Body of pancreas (tissue), 4 donors: Measurements from ENCODE around the gene CDC20B. TPM values are rescaled to one million over a fixed set of nuclear protein-coding genes. Genes with fewer than 3 reads are reported as not detected.

Experiments
- ATAC-seq: fragments of 150-250 bp; one replicate; pipeline ENCODE4 v1.9.1; 2016
- DNase-seq, 4 donors: peaks; one replicate each; pipeline ENCODE4 v3.0.0-alpha.2; 2019
- H3K27ac ChIP-seq, 4 donors: fragments of 200-600 bp; sonication (generic); 1 replicate in 3 of 4; 2 replicates in 1 of 4; pipeline versions ENCODE4 v1.5.1 to v1.6.1; 2016 to 2019; ENCODE audit warnings: mild to moderate bottlenecking in 1 of 4, mixed read lengths in 1 of 4, moderate library complexity in 1 of 4
- H3K27me3 ChIP-seq, 2 donors: fragments of 200-600 bp; sonication (generic); one replicate each; pipeline ENCODE4 v1.6.0; 2016; ENCODE audit warnings: mild to moderate bottlenecking in 1 of 2
- H3K36me3 ChIP-seq, 2 donors: fragments of 200-600 bp; sonication (generic); replicated peaks in 1 of 2; 2 replicates each; pipeline ENCODE4 v1.5.1; 2016; ENCODE audit warnings: low read depth in 2 of 2; ENCODE audit not compliant: insufficient read depth in 1 of 2
- H3K4me1 ChIP-seq: fragments of 200-600 bp; sonication (generic); one replicate; pipeline ENCODE4 v1.6.0; 2016
- H3K4me3 ChIP-seq, 2 donors: fragments of 200-600 bp; sonication (generic); 1 replicate in 1 of 2; 2 replicates in 1 of 2; pipeline ENCODE4 v1.5.1; 2016 to 2019
- H3K9me3 ChIP-seq, 3 donors: fragments of 200-600 bp; sonication (generic); 1 replicate in 2 of 3; 2 replicates in 1 of 3; pipeline ENCODE4 v1.5.1; 2016
- POLR2A ChIP-seq, 3 donors: fragments of 450-650 bp; IDR thresholded peaks; one replicate each; pipeline ENCODE4 v1.6.1; 2016; ENCODE audit warnings: antibody characterized with exemption in 3 of 3, mild to moderate bottlenecking in 2 of 3
- WGBS, 2 donors: methylation state at CpG; one replicate each; pipeline ENCODE4 v1.1.5; 2017; 5-methylcytosine and 5-hydroxymethylcytosine counted together
- intact Hi-C: fragments of 100-400 bp; cut with DNase I; formaldehyde crosslinking; loops from one replicate; pipeline ENCODE4 v1.15.1; 2023
- total RNA-seq, 2 donors: library from RNA; depleted of rRNA; stranded (reverse); fragments of >200 nt; gene quantifications; one replicate each; pipeline ENCODE4 v1.1.0, GENCODE V29; 2016
- TF ChIP-seq, protein P1 (sequence below), 7 experiments: fragments of 450-650 bp in 4 of 7; fragments of 200-600 bp in 3 of 7; sonication (generic) in 3 of 7; IDR thresholded peaks; one replicate each; pipeline ENCODE4 v1.5.1; 2016 to 2019; ENCODE audit warnings: antibody characterized with exemption in 7 of 7

CDC20B gene
- total RNA-seq, 2 donors from 2014 or later = not detected

DNA sequence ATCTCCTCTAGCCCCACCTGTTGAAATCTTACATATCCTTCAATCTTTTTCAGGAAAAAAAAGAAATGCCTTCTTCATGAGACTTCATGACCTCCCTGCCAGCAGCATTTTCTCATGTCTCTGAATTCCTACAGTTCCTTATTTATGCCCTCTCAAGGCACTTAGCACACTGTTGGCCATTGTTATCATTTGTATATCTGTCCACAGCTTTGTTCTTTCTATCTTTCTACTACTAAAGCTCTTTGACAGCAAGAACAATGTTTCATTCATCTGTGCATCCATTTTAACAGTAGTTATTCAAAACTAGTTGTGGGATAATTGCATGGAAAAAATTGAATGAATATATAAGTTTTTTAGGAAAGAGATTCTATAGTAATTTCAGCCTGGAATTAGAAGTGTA lies 91.4 kb downstream of the CDC20B start:
- Histone ChIP-seq H3K4me3 (no peak overlapping the region), H3K27me3 (no peaks in the 10 kb centered on the region), H3K27ac (no peak overlapping the region), H3K9me3 (peaks cover 0 to 5% (median 0%) of the 10 kb centered on the region in 3 donors), H3K36me3 (no peaks in the 10 kb centered on the region), H3K4me1 (no peaks in the 10 kb centered on the region)
- ATAC-seq (no peak), DNase-seq (no peak)
- intact Hi-C loops = no loop called here
- TF ChIP-seq, protein P1, sequence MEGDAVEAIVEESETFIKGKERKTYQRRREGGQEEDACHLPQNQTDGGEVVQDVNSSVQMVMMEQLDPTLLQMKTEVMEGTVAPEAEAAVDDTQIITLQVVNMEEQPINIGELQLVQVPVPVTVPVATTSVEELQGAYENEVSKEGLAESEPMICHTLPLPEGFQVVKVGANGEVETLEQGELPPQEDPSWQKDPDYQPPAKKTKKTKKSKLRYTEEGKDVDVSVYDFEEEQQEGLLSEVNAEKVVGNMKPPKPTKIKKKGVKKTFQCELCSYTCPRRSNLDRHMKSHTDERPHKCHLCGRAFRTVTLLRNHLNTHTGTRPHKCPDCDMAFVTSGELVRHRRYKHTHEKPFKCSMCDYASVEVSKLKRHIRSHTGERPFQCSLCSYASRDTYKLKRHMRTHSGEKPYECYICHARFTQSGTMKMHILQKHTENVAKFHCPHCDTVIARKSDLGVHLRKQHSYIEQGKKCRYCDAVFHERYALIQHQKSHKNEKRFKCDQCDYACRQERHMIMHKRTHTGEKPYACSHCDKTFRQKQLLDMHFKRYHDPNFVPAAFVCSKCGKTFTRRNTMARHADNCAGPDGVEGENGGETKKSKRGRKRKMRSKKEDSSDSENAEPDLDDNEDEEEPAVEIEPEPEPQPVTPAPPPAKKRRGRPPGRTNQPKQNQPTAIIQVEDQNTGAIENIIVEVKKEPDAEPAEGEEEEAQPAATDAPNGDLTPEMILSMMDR (IDR thresholded peaks at IDR 0.05) = no peak
- no peak for TF ChIP-seq POLR2A (IDR thresholded peaks at IDR 0.05)

DNA sequence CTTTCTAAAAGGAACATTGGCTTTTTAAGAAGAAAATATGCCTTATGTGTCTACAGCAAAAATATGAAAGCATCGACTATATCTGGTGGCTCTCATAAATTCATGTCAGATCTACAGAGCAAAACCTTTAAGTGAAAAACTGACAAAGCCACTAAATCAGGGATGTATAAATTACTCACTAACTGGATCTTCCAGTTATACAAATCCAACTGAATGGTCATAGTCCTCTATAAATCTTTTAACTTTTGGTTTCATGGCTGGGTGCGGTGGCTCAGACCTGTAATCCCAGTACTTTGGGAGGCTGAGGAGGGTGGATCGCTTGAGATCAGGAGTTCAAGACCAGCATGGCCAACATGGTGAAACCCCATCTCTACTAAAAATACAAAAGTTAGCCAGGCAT lies 99.8 kb downstream of the CDC20B start:
- DNase-seq = no peak
- Histone ChIP-seq H3K27ac (no peak overlapping the region), H3K9me3 (no peaks in the 10 kb centered on the region), H3K4me3 (no peak overlapping the region), H3K4me1 (no peaks in the 10 kb centered on the region), H3K27me3 (no peaks in the 10 kb centered on the region), H3K36me3 (no peaks in the 10 kb centered on the region)
- intact Hi-C loops = no loop called here
- WGBS, 2 donors = 77 to 82% methylated on average over 3 of the region's 3 CpGs
- no peak for TF ChIP-seq POLR2A (IDR thresholded peaks at IDR 0.05)
- TF ChIP-seq, protein P1 (IDR thresholded peaks at IDR 0.05) = no peak
- no peak for ATAC-seq

DNA sequence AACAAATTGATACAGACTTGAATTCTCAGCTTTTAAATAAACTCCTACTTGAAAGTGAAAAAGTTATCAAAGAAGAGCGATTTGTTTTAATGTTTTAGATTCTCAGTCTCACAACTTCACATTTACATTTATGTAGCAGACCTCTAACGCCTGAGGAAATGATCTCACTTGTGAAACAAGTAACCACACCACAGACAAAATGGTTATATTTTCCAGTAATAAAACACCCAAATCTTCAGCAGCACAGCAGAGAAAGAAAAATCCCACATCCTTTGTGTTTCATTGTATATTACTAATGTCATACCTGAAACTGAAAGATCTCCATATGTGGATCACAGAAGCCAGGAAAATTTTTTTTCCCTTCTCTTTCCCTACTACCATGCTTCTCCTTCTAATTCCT lies 100.3 kb downstream of the CDC20B start:
- TF ChIP-seq, protein P1 (IDR thresholded peaks at IDR 0.05) = no peak
- intact Hi-C loops = no loop called here
- Histone ChIP-seq H3K36me3 (no peaks in the 10 kb centered on the region), H3K4me1 (no peaks in the 10 kb centered on the region), H3K27ac (no peak overlapping the region), H3K27me3 (no peaks in the 10 kb centered on the region), H3K4me3 (no peak overlapping the region), H3K9me3 (no peaks in the 10 kb centered on the region)
- ATAC-seq (no peak), DNase-seq (no peak)
- WGBS, 2 donors = 43 to 69% methylated on average over 2 of the region's 2 CpGs

DNA sequence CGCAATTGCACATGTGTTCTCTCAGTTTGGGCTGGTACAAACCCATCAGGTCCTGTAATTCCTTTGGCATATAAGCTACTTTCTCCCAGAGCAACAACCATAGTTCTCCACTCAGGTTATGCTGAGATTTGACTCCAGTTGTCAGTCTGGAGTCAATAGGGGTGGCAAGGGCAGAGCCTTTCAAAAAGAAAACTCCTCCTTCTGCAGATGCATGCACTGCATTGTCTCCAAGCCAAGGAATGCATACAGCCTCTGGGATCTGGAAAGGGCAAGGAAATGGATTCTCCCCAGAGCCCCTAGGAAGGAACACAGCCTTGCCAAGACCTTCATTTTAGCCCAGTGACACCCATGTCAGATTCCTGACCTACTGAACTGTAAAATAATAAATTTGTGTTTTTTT lies 101.6 kb downstream of the CDC20B start:
- no peaks in the 10 kb centered on the region for H3K4me1 ChIP-seq
- ATAC-seq = no peak
- H3K27me3 ChIP-seq = no peaks in the 10 kb centered on the region
- no peak for DNase-seq
- no peak overlapping the region for H3K27ac ChIP-seq
- no peaks in the 10 kb centered on the region for H3K36me3 ChIP-seq
- H3K9me3 ChIP-seq = no peaks in the 10 kb centered on the region
- 64 to 75% methylated on average over 1 of the region's 1 CpG for WGBS, 2 donors
- intact Hi-C loops = no loop called here
- TF ChIP-seq POLR2A (IDR thresholded peaks at IDR 0.05) = no peak
- TF ChIP-seq, protein P1 (IDR thresholded peaks at IDR 0.05) = no peak
- no peak overlapping the region for H3K4me3 ChIP-seq

DNA sequence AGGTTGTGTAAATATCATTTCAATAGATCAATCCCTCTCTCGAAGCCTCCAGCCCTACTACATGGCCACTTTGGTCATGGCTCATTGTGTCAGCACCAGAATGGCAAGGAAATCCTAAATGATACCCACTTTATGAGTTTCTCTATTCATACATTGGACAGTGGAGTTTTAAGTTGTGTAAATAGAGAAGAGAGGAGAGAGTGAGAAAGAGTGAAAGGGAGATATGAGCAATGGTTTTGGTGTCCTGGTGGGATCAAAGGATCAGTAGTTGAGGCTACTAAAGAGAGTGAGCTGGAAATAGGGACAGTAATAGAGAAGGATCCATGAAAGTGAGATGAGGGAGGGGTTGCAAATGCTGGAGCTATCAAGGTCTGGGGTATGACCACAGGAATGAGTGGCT lies 102.0 kb downstream of the CDC20B start:
- Histone ChIP-seq H3K27ac (no peak overlapping the region), H3K27me3 (no peaks in the 10 kb centered on the region), H3K4me3 (no peak overlapping the region), H3K9me3 (no peaks in the 10 kb centered on the region), H3K4me1 (no peaks in the 10 kb centered on the region), H3K36me3 (no peaks in the 10 kb centered on the region)
- WGBS, 2 donors = 53% methylated on average over 1 of the region's 1 CpG
- ATAC-seq = no peak
- TF ChIP-seq, protein P1 (IDR thresholded peaks at IDR 0.05) = no peak
- no peak for TF ChIP-seq POLR2A (IDR thresholded peaks at IDR 0.05)
- intact Hi-C loops = no loop called here
- no peak for DNase-seq
